Right hindlimb (tissue), 1 donor: ENCODE data around the gene ANKH.
"Not testable (repeated sequence)": the region's sequence is repeated elsewhere in the genome, so short reads cannot be mapped to it uniquely, and the experiment has no call there.

Experiments
- DNase-seq: peaks from one replicate; pipeline ENCODE4 v3.0.0-alpha.2; 2018

The ANKH gene

DNA sequence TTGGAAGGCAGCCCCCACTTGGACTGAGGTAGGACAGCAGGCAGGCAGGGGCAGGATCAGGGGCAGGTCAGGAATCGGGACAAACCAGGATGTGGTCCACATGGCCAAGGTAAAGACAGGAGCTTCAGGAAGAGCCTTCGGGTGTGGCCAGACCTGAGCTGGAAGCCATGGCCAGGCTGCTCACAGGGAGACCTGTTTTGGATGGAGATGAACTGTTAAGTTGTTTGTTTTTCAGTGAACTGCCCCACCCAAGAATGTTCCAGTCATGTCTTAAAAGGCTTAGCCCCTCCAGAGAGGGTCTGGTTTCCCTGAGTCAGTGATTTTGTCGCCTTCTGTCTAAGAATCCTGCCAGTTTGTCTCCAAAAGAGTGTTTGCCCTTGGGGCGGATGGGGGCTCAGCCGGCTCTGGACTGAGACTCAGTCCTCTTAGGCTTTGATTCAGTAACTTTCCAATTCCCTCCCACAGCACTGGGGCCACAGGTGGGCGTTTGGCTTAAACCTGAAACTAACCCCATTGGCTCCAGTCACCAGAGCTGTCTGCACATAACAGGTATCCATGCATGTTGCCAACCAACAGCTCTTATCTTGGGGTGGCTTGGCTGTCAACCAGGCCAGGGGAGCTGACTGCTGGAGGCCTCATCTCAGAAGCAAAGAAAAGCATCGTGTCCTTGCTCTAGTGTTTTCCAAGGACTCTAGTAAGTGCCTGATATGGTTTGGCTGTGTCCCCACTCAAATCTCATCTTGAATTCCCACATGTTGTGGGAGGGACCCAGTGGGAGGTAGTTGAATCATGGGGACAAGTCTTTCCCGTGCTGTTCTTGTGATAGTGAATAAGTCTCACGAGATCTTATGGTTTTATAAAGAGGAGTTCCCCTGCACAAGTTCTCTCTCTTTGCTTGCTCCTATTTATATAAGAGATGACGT is 11.3 kb upstream of the ANKH start:
- DNase-seq: no peak

DNA sequence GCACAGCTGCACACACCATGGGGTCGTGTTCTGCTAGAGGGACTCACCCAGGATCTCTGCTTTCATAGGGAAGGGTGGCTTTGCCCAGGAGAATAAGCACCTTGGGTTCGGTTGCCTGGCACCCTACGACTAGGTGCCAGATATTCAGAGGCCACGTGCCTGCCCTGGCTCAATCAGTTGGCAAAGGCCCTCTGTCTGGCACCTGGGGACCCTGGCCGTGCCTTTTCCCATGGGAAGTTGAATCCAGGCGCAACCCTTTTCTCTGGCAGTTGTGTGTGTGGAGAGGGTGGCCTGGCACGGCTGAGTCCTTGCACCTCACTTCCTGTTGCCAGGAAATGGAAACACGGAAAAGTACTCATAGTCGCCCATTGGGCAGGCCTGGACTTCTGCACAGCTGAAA is 10.2 kb upstream of the ANKH start:
- no peak for DNase-seq

DNA sequence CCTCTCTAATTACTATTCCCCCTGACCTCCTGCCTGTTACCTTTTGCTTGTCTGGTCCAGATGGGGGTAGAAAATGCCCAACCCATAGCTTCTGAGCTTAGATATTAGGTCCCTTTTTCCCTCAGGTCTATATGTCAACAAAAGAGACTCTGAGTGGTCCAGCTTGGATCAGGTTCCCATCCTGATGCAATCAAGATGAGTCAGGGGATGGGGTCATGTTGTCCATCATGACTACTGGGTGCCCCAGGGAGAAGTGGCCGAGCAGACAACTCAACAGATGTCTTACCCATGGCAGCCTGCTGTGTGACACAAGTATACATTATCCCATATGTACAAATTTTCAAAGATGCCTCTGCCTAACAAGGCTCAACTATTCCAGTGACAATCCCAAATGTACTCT is 9.1 kb upstream of the ANKH start:
- no peak for DNase-seq

DNA sequence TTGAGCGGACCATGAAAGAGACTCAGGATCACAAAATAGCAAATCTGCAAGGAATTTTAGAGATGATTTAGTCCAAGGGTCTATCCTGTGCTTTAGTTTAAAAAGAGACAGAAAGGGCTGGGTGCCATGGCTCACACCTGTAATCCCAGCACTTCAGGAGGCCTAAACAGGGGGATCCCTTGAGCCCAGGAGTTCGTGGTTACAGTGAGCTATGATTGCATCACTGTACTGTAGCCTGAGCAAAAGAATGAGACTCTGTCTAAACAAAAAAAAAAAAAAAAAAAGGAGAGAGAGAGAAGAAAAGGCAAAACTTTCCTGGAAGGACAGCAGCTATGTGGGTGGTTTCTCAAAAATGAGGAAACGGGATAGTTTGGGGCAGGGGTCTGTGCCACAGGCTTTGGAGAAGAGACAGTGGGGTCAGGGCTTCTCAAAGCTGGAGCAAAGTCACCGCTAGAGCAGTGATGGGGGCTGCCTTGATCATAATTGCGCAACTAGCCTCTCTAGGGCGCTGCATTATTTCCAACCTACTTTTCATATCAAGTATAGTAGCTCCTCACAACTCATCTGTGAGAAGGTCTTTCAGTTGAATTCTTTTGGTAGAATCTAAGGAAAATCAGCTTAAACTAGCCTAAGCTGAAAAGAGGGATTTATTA is 8.5 kb upstream of the ANKH start:
- no peak for DNase-seq

DNA sequence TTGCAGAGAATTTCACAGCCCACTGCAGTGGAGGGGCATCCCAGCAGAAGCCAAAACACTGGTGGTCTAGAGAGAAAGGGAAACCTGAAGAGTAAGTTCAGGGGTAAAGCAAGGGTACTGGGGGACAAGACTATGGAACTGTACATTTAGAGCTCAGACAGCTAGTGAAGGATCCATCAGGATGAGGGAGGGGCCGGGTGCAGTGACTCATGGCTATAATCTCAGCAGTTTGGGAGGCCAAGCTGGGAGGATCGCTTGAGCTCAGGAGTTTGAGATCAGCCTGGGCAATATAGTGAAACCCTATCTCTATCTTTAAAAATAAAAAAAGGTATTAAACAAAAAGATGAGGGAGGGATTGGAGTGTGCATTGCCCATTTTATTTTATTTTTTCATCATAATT is 7.8 kb upstream of the ANKH start:
- no peak for DNase-seq

DNA sequence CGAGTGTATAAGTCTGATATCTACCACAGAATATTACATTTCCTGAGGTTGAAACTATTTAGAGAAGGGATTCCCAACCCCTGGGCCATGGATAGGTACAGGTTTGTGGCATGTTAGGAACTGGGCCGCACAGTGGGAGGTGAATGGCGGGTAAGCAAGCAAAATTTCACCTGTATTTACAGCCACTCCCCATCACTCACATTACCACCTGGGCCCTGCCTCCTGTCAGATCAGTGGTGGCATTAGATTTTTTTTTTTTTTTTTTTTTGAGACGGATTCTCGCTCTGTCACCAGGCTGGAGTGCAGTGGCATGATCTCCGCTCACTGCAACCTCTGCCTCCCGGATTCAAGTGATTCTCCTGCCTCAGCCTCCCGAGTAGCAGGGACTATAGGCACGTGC is 6.6 kb upstream of the ANKH start:
- not testable (repeated sequence) for DNase-seq

DNA sequence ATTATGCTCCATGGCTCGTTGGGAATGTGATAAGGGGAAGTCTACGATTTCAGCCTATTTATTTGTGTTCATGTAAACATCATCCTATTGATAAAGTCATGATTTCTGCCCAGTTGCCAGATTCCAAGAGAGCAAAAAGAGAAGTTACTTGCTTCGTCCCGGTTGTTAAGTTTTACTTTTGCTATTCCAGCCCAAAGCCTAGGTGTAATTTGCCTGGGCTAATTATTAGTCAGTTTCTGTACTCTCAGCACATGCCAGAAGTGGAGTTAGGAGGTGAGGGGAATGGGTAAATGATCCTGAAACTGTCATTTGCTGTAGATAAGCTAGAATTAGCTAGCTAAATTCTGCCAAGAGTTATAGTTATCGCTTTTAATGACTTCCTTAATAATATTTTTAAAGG is 4.5 kb upstream of the ANKH start:
- DNase-seq: no peak

DNA sequence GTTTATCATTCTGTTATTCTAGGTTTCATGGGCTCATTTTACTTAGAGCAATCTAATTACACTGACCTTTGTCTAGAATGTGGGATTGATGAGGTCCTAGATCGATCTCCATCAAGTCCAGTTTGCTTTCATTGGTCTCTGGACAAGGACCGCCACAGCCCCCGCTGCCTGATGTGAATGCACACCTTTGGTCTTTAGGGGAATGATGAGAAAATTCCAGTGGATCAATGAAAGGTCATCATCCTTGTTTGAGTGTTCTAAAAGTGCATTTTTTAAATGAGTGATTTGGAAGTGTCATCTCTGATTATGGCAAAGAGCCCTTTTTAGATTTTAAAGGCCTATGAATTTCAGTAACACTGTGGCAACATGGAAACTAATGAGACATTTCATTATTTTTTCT is 2.2 kb upstream of the ANKH start:
- DNase-seq: no peak

DNA sequence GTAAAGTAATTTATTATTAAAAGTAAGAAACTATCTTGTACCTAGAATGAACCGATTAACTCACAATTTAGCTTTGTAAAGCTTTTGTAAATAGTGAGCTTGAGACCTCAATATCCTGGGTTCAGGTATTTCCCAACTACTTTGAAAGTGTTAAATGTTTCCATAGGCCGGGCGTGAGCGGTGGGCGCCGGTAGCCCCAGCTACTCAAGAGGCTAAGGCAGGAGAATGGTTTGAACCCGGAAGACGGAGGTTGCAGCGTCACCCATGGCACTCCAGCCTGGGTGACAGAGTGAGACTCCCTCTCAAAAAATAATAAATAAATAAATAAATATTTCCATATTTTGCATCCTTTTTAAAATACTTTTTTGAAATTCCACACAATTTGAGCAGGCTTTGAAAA is 1.5 kb upstream of the ANKH start:
- DNase-seq: no peak

DNA sequence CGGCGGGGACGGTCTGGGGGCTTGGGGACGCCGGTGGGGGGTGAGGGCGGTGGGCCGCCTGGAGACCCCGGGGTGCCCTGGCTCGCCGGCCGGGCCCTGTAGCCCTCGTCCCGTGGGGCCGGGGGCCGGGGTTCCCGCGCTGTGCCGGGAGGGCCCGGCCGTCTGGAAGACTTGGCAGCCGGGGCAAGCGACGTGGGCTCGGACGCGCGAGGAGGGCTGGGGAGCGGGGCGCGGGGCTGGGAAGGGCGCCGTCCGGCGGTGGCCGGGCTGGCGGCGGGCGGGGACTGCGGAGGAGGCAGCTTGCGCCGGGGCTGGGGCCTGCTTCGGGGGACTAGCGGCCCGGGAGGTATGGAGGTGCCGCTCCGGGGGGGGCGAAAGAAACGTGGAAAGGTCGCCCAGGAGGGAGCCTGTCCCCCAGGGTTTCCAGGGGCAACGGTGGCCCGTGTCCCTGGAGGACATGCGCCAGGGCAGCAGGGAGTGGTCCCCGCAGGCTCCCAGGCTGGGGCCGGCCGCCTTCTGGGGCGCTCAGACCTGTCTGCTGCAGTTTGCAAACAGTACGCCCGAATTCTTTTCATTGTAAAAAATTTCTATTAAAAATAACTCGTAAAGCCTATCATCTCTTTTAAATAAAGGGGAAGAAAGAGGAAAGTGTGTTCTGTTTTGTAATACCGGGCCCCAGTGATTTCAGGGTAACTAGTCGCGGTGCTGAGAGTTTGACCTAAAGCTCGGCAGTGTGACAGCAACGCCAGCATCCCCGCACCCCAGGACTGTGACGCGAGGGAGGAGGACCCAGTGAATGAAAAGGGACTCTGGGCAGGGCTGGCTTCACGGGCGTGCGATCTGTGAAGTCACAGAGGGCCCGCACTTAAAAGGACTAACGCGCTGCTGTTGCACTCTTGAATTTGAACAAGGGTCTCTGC is 752 bp upstream of the ANKH start:
- DNase-seq: peak; percentile 76

DNA sequence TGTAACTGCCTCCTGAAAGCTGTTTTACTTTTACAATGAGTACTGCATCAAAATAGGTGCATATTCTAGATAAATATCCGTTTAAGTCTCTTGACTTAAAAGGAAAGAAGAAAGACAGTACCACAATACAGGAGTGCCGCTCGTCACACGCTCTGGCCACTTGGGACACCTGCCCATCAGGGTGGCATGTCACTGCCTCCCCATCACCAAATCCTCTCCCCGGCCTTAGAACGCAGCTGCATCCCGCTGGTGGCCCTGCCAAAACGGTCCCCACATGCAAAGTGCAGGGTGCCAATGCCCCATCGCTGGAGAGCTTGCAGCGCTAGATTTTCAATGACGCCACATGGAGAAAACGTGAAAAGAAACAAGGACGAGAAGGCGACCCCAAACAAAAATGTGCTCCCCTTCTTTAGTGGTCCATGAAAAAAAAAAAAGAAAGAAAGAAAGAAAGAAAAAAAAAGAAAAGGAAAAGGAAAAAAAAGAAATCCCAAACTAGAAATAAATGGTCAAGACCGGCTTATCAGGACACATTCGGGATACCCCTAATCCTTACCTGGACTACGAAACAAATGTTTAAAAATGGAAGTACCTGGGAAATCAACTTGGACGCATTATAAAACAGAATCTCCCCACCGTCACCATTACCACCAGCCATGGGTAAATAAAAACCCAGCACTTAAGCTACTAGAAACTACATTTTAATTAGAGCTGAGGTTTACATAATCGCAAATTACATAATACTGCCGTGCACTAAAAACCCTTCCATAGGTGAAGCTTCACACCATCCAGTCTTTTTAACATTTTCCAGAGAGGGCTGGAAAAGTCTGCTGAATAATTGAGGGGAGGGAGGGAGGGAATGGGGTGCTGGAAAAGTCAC is 1.0 kb downstream of the ANKH start:
- peak; percentile 29 for DNase-seq

DNA sequence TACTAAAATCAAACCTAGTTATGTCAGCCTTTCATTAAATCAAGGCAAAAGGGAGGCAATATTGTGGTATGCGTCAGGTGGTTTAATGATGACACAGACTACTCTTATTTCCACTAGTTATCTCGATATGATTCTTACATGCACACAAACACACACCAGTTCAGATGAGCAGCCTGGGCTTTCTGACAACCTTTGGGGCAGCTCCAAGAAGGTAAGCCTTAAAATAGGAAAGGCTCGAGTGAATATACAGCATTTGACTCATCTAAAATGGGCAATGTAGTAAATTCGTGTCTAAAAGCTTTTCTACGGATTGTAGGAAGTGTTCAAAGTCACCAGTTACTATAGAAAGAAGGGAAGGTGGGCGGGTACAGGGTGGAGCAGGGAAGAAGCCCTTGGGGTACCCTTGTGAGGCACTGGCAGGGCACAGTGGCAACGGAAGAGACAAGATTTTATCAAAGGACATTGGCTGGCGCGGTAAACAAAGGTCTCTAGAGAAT is 1.9 kb downstream of the ANKH start:
- DNase-seq: no peak

DNA sequence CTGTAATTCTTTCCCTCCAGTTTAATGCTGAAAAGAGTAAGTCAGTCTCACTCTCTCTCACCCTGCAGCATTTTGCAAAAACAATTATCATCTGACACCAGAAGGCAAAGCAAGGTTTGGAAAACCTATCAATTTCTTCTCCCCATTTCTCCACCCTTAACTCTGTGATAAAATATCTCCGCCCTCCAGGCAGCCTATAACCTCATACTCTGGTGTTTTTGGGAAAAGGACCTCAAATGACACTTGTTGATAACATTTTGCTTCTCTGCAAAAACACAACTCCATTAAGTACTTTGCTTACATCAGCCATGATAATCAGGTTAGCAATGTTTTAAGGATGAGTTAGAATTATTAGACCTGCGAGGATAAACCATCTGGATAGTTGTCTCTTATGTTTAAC is 2.3 kb downstream of the ANKH start:
- no peak for DNase-seq

DNA sequence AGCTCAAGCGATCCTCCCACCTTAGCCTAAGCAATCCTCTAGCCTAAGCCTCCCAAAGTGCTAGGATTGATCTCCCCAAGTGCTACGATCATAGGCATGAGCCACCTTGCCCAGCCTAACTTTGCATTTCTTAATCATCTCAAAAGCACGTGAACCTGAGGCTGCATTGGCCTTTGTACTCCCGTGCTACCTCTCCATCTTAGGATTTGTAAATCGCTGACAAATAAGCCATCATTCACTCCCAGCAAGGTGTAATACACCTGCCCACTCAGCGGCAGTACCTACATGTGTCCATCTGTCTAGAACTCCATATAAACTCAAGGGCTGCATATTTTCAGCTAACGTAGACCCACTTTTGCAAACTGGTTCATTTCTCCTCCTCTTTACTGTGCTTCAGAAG is 2.8 kb downstream of the ANKH start:
- no peak for DNase-seq

DNA sequence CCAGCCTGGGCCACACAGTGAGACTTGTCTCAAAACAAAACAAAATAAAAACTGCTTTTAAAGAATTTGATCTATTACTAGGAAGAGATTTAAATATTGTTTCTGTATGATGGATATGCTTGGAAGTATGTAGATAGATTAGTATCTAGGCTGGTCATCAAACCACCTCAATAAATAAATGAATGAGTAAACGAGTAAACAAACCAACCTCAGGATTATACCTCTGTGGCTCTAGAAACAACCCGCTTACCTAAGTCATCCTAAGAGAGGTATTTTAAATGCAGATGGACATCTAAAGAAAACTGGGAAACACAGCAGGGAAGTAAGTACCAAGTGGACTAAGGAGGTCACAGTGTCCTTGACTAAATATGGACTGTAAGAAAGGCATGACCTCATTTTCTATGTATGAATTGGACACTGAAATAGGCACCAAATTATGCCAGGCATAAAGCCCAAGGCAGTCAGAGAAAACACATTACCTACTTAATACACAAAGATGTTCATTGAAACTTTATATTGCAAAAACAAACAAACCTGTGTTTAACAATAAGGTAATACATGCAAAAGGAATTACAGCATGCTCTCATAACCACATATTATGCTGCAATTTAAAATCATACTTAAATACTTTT is 7.3 kb downstream of the ANKH start:
- no peak for DNase-seq

DNA sequence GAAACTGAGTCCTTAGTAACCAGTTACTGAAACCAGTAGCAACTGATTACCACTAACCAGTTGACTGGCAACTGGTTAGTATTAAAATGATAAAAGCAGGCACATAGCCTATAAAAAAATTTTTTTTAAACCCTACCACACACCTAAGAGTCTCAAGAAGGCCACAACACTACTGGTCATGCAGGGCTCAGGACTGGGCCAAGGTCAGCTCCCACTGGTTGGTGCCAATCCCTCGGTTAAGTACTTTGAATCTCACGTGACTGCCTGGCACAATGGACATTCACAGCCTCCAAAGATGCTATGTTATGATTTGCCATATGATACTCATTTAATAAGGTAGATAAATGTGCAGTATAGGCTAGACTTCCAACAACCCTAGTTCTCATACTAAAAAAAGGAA is 8.5 kb downstream of the ANKH start:
- no peak for DNase-seq

DNA sequence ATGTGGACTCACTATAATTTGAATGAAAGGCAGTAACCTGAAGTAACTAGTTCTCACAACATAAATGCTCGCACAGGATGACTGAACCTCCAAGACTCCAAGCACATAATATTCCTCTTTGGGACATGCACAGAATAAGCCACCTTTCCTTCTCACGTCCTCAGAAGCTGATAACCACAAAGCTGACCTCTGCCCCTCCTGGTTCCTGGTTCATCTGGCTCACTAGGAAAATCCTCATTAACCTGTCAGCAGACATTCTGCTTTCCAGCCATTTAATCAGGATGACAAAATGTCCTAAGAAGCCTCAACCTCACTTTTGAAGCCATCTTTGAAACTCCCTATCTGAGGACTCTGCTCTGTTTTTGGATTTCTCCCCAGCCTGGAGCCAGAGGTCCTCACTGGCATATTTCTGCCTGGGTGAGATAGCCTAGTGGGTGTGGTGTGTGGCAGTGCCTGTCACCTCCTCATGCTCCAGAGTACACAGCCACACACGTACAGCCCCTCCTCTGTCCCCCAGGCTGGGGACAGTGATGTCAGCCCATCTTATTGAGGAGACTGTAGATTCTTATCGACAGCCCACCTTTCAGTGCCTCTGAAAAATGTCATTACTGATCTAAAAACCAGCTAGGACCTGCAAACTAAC is 10.3 kb downstream of the ANKH start:
- DNase-seq: no peak

DNA sequence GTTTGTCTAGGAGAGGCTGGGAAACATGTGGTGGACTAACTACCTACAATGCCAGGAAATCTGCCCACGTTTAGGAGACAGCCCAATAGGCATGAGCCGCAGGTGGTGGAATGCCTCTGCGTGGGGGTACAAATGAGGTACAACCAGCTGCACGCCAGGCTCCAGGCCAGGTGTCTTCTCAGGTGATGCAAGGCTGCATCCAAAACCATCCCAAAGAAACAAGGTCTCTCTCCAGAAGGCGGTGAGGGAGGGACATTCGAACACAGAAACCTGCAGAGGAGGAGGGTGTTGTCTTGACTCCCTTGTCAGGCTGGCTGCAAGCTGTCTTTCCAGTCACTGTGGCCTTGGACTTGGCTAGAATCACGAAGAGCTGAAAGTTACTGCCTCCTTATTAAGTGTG is 11.6 kb downstream of the ANKH start:
- no peak for DNase-seq

DNA sequence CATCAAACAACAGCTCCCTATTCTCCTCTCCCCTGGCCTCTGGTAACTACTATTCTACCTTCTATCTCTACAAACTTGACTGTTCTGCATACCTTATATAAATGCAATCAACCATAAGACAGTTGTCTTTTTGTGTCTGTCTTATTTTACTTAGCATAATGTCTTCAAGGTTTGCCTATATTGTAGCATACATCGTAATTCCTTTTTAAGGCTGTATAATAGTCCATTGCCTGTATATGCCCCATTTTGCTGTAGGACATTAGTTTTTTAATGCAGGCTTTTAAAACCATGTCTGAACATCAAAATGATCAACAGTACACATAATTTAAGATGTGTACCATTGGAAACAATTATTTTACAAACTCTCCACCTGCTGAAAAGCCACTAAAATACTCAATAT is 12.4 kb downstream of the ANKH start:
- DNase-seq: no peak

DNA sequence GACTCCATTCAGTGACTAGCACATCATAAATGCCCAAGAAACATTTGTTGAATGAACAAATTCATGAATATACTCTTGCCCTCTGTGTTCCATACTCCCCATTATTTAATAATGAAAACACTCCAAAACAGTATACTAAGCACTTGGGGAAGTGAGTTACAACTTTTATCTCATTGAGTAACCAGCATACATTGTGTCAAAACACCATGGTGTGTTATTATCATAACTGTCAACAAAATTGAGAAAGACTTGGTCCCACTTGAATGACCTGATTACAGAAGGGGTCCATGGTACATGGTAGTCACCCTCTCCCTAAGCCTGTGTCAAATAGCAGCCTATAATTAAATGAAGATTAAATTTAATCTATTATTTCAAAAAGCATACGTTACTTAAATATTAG is 16.2 kb downstream of the ANKH start:
- no peak for DNase-seq

DNA sequence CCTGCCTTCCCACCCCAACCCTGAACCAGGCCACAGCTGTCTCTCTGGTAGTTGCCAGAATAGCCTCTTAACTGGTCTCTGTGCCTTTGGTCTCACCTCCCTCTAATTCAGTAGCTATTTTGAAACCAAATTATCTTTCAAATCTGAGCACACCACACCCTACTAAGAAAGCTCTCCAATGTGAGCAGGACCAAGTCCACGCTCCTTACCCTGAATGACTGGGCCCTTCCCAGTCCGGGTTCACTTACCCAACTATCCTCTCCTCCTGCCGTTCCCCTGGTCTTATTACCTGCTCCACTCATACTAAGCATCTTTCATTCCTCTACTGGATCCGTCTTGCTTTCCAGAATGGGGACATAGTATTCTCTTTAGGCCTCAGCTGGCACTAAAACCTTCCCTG is 16.8 kb downstream of the ANKH start:
- no peak for DNase-seq
